HepG2 (cell line): ENCODE results near the gene PSMB3. TPM values are rescaled to one million over a fixed set of nuclear protein-coding genes. Genes with fewer than 3 reads are reported as not detected.

Experiments used
- CHCHD3 ChIP-seq: sonication (generic); formaldehyde crosslinking; IDR thresholded peaks from 2 replicates; pipeline ENCODE4 v1.8.0; 2022; ENCODE audit warnings: mild to moderate bottlenecking, missing genetic modification reagents, moderate library complexity
- GATAD2A ChIP-seq: IDR thresholded peaks from 2 replicates; pipeline ENCODE4 v1.6.1; 2016
- HES4 ChIP-seq: sonication (generic); formaldehyde crosslinking; IDR thresholded peaks from 2 replicates; pipeline ENCODE4 v1.9.0; 2021; ENCODE audit warnings: mild to moderate bottlenecking, missing genetic modification reagents, borderline replicate concordance
- JUND ChIP-seq: sonication (generic); formaldehyde crosslinking; IDR thresholded peaks from 2 replicates; pipeline ENCODE4 v1.8.0; 2022; ENCODE audit warnings: mild to moderate bottlenecking, missing genetic modification reagents
- KDM5A ChIP-seq: fragments of 200-600 bp; sonication (generic); IDR thresholded peaks from 2 replicates; pipeline ENCODE4 v1.7.0; 2018; ENCODE audit warnings: antibody characterized with exemption, mild to moderate bottlenecking, low read length, borderline replicate concordance
- MXD3 ChIP-seq: IDR thresholded peaks from 2 replicates; pipeline ENCODE4 v1.6.1; 2016; ENCODE audit warnings: mild to moderate bottlenecking, missing biosample characterization, missing genetic modification reagents
- MZF1 ChIP-seq: sonication (generic); formaldehyde crosslinking; IDR thresholded peaks from 2 replicates; pipeline ENCODE4 v1.8.1; 2023; ENCODE audit warnings: mild to moderate bottlenecking, missing genetic modification reagents, borderline replicate concordance
- YEATS2 ChIP-seq: sonication (generic); formaldehyde crosslinking; IDR thresholded peaks from 2 replicates; pipeline ENCODE4 v1.4.0; 2020; ENCODE audit warnings: missing genetic modification reagents, borderline replicate concordance
- ZNF407 ChIP-seq: sonication (generic); formaldehyde crosslinking; IDR thresholded peaks from one replicate; pipeline ENCODE4 v1.5.1; 2020; ENCODE audit warnings: mild to moderate bottlenecking, missing genetic modification reagents; ENCODE audit errors: not compliant biosample characterization
- ZNF501 ChIP-seq: sonication (generic); formaldehyde crosslinking; IDR thresholded peaks from 2 replicates; pipeline ENCODE4 v1.5.1; 2020; ENCODE audit warnings: mild to moderate bottlenecking, moderate library complexity, missing genetic modification reagents
- ZNF766 ChIP-seq: sonication (generic); formaldehyde crosslinking; IDR thresholded peaks from 2 replicates; pipeline ENCODE4 v1.5.0; 2020; ENCODE audit warnings: missing genetic modification reagents, borderline replicate concordance
- ZSCAN31 ChIP-seq: sonication (generic); formaldehyde crosslinking; IDR thresholded peaks from 2 replicates; pipeline ENCODE4 v1.5.0; 2020; ENCODE audit warnings: low read depth, mild to moderate bottlenecking, missing genetic modification reagents
- polyA plus RNA-seq, 8 experiments: library from polyadenylated mRNA; depleted of rRNA in 3 of 8; stranded (reverse) in 7 of 8; unstranded in 1 of 8; fragments of >200 nt; fragmentation: Illumina TruSeq in 4 of 8; extraction: Trizol in 4 of 8; gene quantifications; 2 replicates each; pipeline versions ENCODE4 v1.2.1 to v1.2.3, GENCODE V29; 2011 to 2016; ENCODE audit warnings: low read depth in 4 of 8, missing spikeins in 1 of 8, mixed read lengths in 1 of 8; ENCODE audit not compliant: insufficient read depth in 1 of 8
- total RNA-seq, 5 experiments: library from RNA; depleted of rRNA; stranded (reverse); fragments of >200 nt; fragmentation: Illumina TruSeq; extraction: Trizol; gene quantifications; 2 replicates each; pipeline ENCODE4 v1.2.3, GENCODE V29; 2016; ENCODE audit warnings: low read depth in 1 of 5
- TF ChIP-seq, protein P1 (sequence below): sonication (generic); formaldehyde crosslinking; conservative IDR thresholded peaks from 2 replicates; pipeline ENCODE4 v1.4.0; 2020; ENCODE audit warnings: missing genetic modification reagents
- TF ChIP-seq, protein P2 (sequence below): sonication (generic); formaldehyde crosslinking; IDR thresholded peaks from 2 replicates; pipeline ENCODE4 v1.4.0; 2020; ENCODE audit warnings: missing genetic modification reagents
- TF ChIP-seq, protein P3 (sequence below): IDR thresholded peaks from 2 replicates; pipeline ENCODE4 v1.6.1; 2018; ENCODE audit warnings: missing genetic modification reagents, mild to moderate bottlenecking, missing compliant biosample characterization
- TF ChIP-seq, protein P4 (sequence below): sonication (generic); formaldehyde crosslinking; IDR thresholded peaks from 2 replicates; pipeline ENCODE4 v1.8.1; 2023; ENCODE audit warnings: mild to moderate bottlenecking, missing genetic modification reagents

PSMB3 gene
- total and polyA plus RNA-seq, 2 of the 13 experiments (the other 11 are each of a cell fraction or from before 2014, with no cell fraction given) = 366 to 517 TPM

- TF ChIP-seq GATAD2A = no peak
- TF ChIP-seq, protein P1, sequence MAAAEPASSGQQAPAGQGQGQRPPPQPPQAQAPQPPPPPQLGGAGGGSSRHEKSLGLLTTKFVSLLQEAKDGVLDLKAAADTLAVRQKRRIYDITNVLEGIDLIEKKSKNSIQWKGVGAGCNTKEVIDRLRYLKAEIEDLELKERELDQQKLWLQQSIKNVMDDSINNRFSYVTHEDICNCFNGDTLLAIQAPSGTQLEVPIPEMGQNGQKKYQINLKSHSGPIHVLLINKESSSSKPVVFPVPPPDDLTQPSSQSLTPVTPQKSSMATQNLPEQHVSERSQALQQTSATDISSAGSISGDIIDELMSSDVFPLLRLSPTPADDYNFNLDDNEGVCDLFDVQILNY = no peak
- no peak for TF ChIP-seq MZF1 (CRISPR knock-in tag)
- no peak for TF ChIP-seq CHCHD3 (CRISPR knock-in tag)
- TF ChIP-seq MXD3 (CRISPR knock-in tag) = no peak
- TF ChIP-seq, protein P2, sequence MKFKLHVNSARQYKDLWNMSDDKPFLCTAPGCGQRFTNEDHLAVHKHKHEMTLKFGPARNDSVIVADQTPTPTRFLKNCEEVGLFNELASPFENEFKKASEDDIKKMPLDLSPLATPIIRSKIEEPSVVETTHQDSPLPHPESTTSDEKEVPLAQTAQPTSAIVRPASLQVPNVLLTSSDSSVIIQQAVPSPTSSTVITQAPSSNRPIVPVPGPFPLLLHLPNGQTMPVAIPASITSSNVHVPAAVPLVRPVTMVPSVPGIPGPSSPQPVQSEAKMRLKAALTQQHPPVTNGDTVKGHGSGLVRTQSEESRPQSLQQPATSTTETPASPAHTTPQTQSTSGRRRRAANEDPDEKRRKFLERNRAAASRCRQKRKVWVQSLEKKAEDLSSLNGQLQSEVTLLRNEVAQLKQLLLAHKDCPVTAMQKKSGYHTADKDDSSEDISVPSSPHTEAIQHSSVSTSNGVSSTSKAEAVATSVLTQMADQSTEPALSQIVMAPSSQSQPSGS (CRISPR knock-in tag) = no peak
- TF ChIP-seq ZNF766 (CRISPR knock-in tag) = no peak
- no peak for TF ChIP-seq ZSCAN31 (CRISPR knock-in tag)
- TF ChIP-seq HES4 (CRISPR knock-in tag) = no peak
- TF ChIP-seq, protein P3, sequence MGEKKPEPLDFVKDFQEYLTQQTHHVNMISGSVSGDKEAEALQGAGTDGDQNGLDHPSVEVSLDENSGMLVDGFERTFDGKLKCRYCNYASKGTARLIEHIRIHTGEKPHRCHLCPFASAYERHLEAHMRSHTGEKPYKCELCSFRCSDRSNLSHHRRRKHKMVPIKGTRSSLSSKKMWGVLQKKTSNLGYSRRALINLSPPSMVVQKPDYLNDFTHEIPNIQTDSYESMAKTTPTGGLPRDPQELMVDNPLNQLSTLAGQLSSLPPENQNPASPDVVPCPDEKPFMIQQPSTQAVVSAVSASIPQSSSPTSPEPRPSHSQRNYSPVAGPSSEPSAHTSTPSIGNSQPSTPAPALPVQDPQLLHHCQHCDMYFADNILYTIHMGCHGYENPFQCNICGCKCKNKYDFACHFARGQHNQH (CRISPR knock-in tag) = no peak
- TF ChIP-seq ZNF407 (CRISPR knock-in tag) = no peak
- TF ChIP-seq YEATS2 (CRISPR knock-in tag) = no peak
- TF ChIP-seq, protein P4, sequence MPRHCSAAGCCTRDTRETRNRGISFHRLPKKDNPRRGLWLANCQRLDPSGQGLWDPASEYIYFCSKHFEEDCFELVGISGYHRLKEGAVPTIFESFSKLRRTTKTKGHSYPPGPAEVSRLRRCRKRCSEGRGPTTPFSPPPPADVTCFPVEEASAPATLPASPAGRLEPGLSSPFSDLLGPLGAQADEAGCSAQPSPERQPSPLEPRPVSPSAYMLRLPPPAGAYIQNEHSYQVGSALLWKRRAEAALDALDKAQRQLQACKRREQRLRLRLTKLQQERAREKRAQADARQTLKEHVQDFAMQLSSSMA (CRISPR knock-in tag) = 0 out of 2 replicates have a peak, but pooled peaks have one; percentile 24
- TF ChIP-seq KDM5A = peak; percentile 18; the same call in 1 of the 2 replicates
- TF ChIP-seq ZNF501 (CRISPR knock-in tag) = no peak
- TF ChIP-seq JUND (CRISPR knock-in tag) = no peak
Measured at GRCh38 chr17:38706505-38707216, 45.9 kb upstream of the PSMB3 start (continued).
